Activated CD4-positive, alpha-beta T cell treated with anti-CD3 and anti-CD28 coated beads for 36 hours (primary cell): ENCODE results near the gene RBBP4. TPM values are rescaled to one million over a fixed set of nuclear protein-coding genes. Genes with fewer than 3 reads are reported as not detected.
A peak's percentile ranks its signal among the peaks of the same experiment; 100 is the strongest.

ENCODE experiments used
- ATAC-seq: fragments of 200-7000 bp; cut with Tn5 transposase; one replicate; pipeline ENCODE4 v1.10.0; 2021; ENCODE audit warnings: mild to moderate bottlenecking, moderate library complexity
- CTCF ChIA-PET: fragments of 350-600 bp; sonication (Branson Sonifier 250); formaldehyde crosslinking; loops from one replicate; lab custom pipeline; 2021; ENCODE audit warnings: antibody characterized with exemption; lab: Charles Lee
- POLR2A ChIA-PET: fragments of 350-600 bp; sonication (Branson Sonifier 250); formaldehyde crosslinking; loops from one replicate; lab custom pipeline; 2021; ENCODE audit warnings: antibody characterized with exemption, inconsistent platforms; lab: Charles Lee
- DNase-seq: peaks from one replicate; pipeline ENCODE4 v3.0.0-alpha.2; 2020
- H3K27ac Mint-ChIP-seq: one replicate; pipeline ENCODE4 v1.8.0; 2021; ENCODE audit warnings: mixed read lengths
- H3K27me3 Mint-ChIP-seq: one replicate; pipeline ENCODE4 v1.8.0; 2021; ENCODE audit warnings: mixed read lengths
- H3K36me3 Mint-ChIP-seq: one replicate; pipeline ENCODE4 v1.8.0; 2021; ENCODE audit warnings: low read depth, mixed read lengths
- H3K4me1 Mint-ChIP-seq: one replicate; pipeline ENCODE4 v1.8.0; 2021; ENCODE audit warnings: mixed read lengths
- H3K4me3 Mint-ChIP-seq: one replicate; pipeline ENCODE4 v1.8.0; 2021; ENCODE audit warnings: mild to moderate bottlenecking, moderate library complexity, mixed read lengths
- H3K9me3 Mint-ChIP-seq: one replicate; pipeline ENCODE4 v1.8.0; 2021; ENCODE audit warnings: low read depth, mixed read lengths
- intact Hi-C, 2 experiments: fragments of 100-400 bp; cut with DNase I in 1 of 2; cut with micrococcal nuclease in 1 of 2; formaldehyde crosslinking; loops; one replicate each; pipeline versions ENCODE4 v1.14.2 to v1.15.1; 2022 to 2024; cut with DNase I, micrococcal nuclease
- total RNA-seq, 2 experiments: library from RNA; stranded (reverse); gene quantifications; one replicate each; pipeline ENCODE4 v1.2.3, GENCODE V29; 2021

The RBBP4 gene
- total RNA-seq, 2 experiments from 2014 or later = 323 to 331 TPM

GRCh38 chr1:32719681-32720275, 68.8 kb downstream of the RBBP4 start:
- Mint-ChIP-seq H3K27me3 (peaks cover 5% of the 10 kb centered on the region), H3K36me3 (no peaks in the 10 kb centered on the region), H3K4me1 (peaks cover 8% of the 10 kb centered on the region), H3K27ac (no peak overlapping the region), H3K4me3 (no peak overlapping the region), H3K9me3 (no peaks in the 10 kb centered on the region)
- ATAC-seq (no peak), DNase-seq (no peak)
- ChIA-PET POLR2A (no interaction called here), CTCF (interaction anchor here (0.6 kb wide), 1 partner anchor 80 kb away, joined by 5 read pairs; no protein-coding TSS in a partner anchor)
- intact Hi-C loops = no loop called here

DNA sequence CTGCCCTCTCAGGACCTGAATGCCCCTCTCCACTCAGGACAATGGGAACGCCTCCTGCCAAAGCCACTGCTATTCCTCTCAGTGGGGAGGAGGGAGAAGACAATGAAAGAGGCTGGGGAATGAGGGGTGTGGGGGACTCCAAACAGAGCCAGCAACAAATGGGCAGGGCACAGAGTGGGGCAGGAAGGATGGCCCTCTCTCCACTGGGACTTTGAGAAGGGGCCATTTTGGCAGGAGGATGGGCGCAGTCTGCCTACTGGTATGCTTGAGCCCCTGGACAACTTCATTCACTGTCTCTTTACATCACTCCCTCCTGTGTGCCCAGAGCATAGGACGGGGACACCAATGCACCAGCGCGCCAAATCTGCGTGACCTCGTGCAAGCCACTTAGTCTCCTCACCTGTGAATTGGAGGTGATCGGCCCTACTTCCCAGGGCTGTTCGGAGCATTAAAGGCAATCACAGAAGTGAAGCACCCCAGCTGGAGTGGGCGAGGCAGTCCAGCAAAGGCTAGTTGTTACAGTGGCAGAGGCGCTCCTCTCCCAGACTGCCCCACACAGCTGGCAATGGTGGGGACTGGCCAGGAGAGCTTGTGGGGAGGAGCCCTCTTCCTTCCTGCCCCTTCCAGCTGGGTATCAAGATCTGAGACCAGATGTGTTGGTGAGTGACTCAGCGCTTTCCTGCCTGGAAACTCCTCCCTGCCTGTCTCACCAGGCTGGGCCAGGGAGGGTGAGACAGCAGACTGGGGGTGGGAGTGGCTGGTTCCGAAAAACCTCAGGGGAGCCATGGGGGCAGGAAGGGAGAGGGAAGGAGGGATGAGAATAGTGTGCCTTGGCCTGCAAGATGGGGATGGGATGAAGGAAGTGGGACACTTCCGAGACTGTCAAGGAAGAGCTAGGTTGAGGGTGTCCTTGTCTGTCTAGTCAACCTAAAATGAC, 73.9 kb downstream of the RBBP4 start:
- H3K27ac Mint-ChIP-seq = no peak overlapping the region
- H3K27me3 Mint-ChIP-seq = peaks cover 5% of the 10 kb centered on the region
- H3K9me3 Mint-ChIP-seq = no peaks in the 10 kb centered on the region
- H3K36me3 Mint-ChIP-seq = no peaks in the 10 kb centered on the region
- intact Hi-C loops = no loop called here
- no peak overlapping the region for H3K4me3 Mint-ChIP-seq
- CTCF ChIA-PET = interaction anchor here (0.5 to 1.0 kb wide), 5 partner anchors 14 to 151 kb away, joined by 3 to 6 read pairs (median 3); no protein-coding TSS in a partner anchor
- DNase-seq (peak; percentile 54), ATAC-seq (peak; percentile 84)
- peaks cover 9% of the 10 kb centered on the region for H3K4me1 Mint-ChIP-seq
- POLR2A ChIA-PET = no interaction called here

GRCh38 chr1:32725615-32725982, 74.6 kb downstream of the RBBP4 start:
- Mint-ChIP-seq H3K27ac (no peak overlapping the region), H3K9me3 (no peaks in the 10 kb centered on the region), H3K4me3 (no peak overlapping the region), H3K27me3 (peaks cover 3% of the 10 kb centered on the region), H3K36me3 (no peaks in the 10 kb centered on the region), H3K4me1 (peaks cover 9% of the 10 kb centered on the region)
- CTCF ChIA-PET = interaction anchor here (0.6 to 1.0 kb wide), 3 partner anchors 14 to 91 kb away, joined by 3 to 6 read pairs (median 3); no protein-coding TSS in a partner anchor
- POLR2A ChIA-PET = no interaction called here
- ATAC-seq (no peak), DNase-seq (no peak)
- intact Hi-C loops = no loop called here

DNA sequence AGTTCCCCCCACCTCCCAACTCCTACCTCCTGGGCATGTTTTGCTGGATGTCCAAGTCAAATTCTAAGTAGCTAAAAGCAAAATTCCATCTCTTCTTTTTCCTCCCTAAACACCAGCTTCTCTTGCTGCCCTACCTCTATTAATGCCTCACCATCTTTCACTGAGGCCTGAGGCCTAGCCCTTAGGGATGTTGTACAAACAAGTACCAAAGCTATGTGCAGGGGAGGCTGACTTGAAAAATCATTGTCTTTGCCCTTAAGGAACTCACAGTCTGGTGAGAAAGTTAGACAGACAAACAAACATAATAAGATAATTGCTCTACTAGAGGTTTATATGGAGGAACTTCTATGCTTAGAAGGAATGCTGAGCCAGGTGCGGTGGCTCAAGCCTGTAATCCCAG, 76.9 kb downstream of the RBBP4 start:
- CTCF ChIA-PET = interaction anchor here (1.1 to 3.3 kb wide), 4 partner anchors 14 to 208 kb away, joined by 3 to 12 read pairs (median 6); no protein-coding TSS in a partner anchor
- Mint-ChIP-seq H3K36me3 (no peaks in the 10 kb centered on the region), H3K4me1 (peaks cover 14% of the 10 kb centered on the region)

GRCh38 chr1:32728413-32729077, 77.5 kb downstream of the RBBP4 start:
- H3K9me3 Mint-ChIP-seq = no peaks in the 10 kb centered on the region
- CTCF ChIA-PET = interaction anchor here (0.7 to 3.3 kb wide), 6 partner anchors 14 to 208 kb away, joined by 3 to 12 read pairs (median 6); no protein-coding TSS in a partner anchor
- no peak for DNase-seq
- intact Hi-C loops = no loop called here
- peaks cover 14% of the 10 kb centered on the region for H3K4me1 Mint-ChIP-seq
- no peak overlapping the region for H3K27ac Mint-ChIP-seq
- POLR2A ChIA-PET = interaction anchor here (0.6 kb wide), 1 partner anchor 79 kb away, joined by 4 read pairs; no protein-coding TSS in a partner anchor
- H3K4me3 Mint-ChIP-seq = no peak overlapping the region
- no peaks in the 10 kb centered on the region for H3K36me3 Mint-ChIP-seq
- no peak for ATAC-seq
- H3K27me3 Mint-ChIP-seq = no peaks in the 10 kb centered on the region

More for the DNA sequence above, 76.9 kb downstream of the RBBP4 start:
- Mint-ChIP-seq H3K9me3 (no peaks in the 10 kb centered on the region), H3K27me3 (no peaks in the 10 kb centered on the region), H3K4me3 (no peak overlapping the region), H3K27ac (no peak overlapping the region)
- POLR2A ChIA-PET = no interaction called here
- DNase-seq = no peak
- intact Hi-C loops = no loop called here
- no peak for ATAC-seq

- intact Hi-C loops = no loop called here
These were observed 78.4 kb downstream of the RBBP4 start for GRCh38 chr1:32729254-32730046.

DNA sequence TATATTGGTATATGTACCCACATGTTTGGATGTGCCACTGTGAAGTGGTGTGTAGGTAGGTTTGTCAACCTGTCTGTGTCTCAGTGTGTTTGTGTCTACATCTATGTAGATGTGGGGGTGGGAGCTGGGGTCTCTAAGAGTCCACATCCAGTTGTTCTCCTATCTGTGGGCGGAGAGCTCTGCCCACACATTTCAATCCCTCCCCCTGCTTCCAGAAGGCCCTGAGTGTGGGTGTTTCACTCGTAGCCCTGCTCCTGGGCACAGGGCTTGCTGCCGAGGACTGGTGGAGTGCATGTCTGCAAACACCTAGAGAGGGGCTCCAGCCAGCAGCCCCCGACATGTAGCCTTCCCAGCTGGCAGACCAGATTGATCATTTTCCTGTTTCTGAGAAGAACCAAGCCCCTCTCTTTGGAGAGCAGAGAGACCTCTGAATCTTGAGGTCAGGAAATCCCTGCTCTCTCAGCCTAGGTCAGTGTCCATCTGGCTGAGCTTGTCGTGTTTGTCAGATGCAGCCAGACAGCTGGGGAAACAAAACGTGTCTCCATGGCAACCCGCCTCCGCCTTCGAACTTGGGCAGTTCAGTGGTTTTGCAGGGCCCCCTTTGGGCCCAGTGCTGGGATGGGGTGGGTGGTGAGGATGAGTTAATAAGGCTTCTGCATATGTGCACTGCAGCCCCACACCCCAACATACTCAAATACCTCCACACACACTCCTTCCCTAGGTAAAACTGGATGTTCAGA, 82.7 kb downstream of the RBBP4 start:
- no peak for DNase-seq
- no peak for ATAC-seq
- Mint-ChIP-seq H3K27ac (no peak overlapping the region), H3K4me1 (peaks cover 5% of the 10 kb centered on the region), H3K4me3 (no peak overlapping the region), H3K36me3 (no peaks in the 10 kb centered on the region), H3K9me3 (no peaks in the 10 kb centered on the region), H3K27me3 (no peaks in the 10 kb centered on the region)
- ChIA-PET POLR2A (no interaction called here), CTCF (interaction anchor here (0.7 to 1.8 kb wide), 3 partner anchors 39 to 143 kb away, joined by 3 to 6 read pairs (median 3); no protein-coding TSS in a partner anchor)
- intact Hi-C loops = no loop called here

More at GRCh38 chr1:32729254-32730046, 78.4 kb downstream of the RBBP4 start:
- Mint-ChIP-seq H3K9me3 (no peaks in the 10 kb centered on the region), H3K27ac (no peak overlapping the region), H3K4me3 (no peak overlapping the region), H3K36me3 (no peaks in the 10 kb centered on the region), H3K27me3 (no peaks in the 10 kb centered on the region), H3K4me1 (peaks cover 14% of the 10 kb centered on the region)
- CTCF ChIA-PET = interaction anchor here (0.8 to 3.3 kb wide), 3 partner anchors 17 to 45 kb away, joined by 4 to 12 read pairs (median 9); no protein-coding TSS in a partner anchor
- ATAC-seq = no peak
- no peak for DNase-seq
- POLR2A ChIA-PET = interaction anchor here (0.6 kb wide), 1 partner anchor 80 kb away, joined by 4 read pairs; no protein-coding TSS in a partner anchor

Other genes with a start within 250 kb of the RBBP4 start
- gene ZBTB8B, start 186.1 kb upstream of the RBBP4 start, total RNA-seq = not detected
- under 1 TPM; 0.30 to 0.35 TPM for gene ZBTB8A, start 111.8 kb upstream of the RBBP4 start, total RNA-seq
- gene ZBTB8OS, start 658 bp upstream of the RBBP4 start, total RNA-seq = 10 to 100 TPM; 61.2 to 63.5 TPM
- not detected for gene SYNC, start 51.6 kb downstream of the RBBP4 start, total RNA-seq
- gene YARS1, start 166.2 kb downstream of the RBBP4 start, total RNA-seq = 100 to 1,000 TPM; 259 to 309 TPM
- gene S100PBP, start 166.4 kb downstream of the RBBP4 start, total RNA-seq = 10 to 100 TPM; 27.9 to 34.3 TPM
- gene FNDC5, start 219.7 kb downstream of the RBBP4 start, total RNA-seq = not detected
- gene HPCA, start 235.3 kb downstream of the RBBP4 start, total RNA-seq = under 1 TPM in 1 of 2 experiments, not detected in 1; 0.49 TPM